GM20431 (cell line): ENCODE results near the gene VAT1L.

Source experiments
- in situ Hi-C: fragments of 300-500 bp; cut with MseI, MboI; formaldehyde crosslinking; loops from one replicate; pipeline ENCODE4 v1.15.0; 2020; ENCODE audit warnings: low sequenced_read_pairs; ENCODE audit not compliant: unreplicated experiment

VAT1L gene

GRCh38 chr16:78024159-78024558, 235.8 kb downstream of the VAT1L start:
- in situ Hi-C loops, result no loop called here

DNA sequence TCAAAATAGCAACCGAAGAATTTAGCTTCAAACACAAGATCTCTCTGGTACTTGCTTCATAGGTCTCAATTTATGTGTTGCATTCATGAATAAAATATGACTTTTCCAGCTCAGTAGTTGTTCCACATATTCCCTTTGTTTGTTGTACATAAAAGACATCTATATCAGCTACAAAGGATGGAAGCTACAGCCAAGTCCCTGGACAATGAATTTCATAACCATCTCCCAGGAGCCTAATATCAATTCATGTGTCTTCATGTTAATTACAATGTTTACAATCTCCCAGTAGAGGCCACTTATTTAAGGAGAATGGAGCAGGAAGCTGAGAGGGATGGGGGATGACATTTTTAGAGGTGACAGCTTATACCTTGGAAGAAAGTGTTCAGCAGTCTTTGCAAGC, 237.3 kb downstream of the VAT1L start:
- in situ Hi-C loops, result no loop called here

GRCh38 chr16:78028018-78028417, 239.7 kb downstream of the VAT1L start:
- in situ Hi-C loops, result no loop called here
